ENCODE results near the gene NBEA.

GRCh38 chr13:34911159-34911558, 30.9 kb upstream of the NBEA start:
- no peak for TF ChIP-seq EZH2 (IDR thresholded peaks at IDR 0.05; ENCODE audit: borderline replicate concordance)
- TF ChIP-seq, protein P1, sequence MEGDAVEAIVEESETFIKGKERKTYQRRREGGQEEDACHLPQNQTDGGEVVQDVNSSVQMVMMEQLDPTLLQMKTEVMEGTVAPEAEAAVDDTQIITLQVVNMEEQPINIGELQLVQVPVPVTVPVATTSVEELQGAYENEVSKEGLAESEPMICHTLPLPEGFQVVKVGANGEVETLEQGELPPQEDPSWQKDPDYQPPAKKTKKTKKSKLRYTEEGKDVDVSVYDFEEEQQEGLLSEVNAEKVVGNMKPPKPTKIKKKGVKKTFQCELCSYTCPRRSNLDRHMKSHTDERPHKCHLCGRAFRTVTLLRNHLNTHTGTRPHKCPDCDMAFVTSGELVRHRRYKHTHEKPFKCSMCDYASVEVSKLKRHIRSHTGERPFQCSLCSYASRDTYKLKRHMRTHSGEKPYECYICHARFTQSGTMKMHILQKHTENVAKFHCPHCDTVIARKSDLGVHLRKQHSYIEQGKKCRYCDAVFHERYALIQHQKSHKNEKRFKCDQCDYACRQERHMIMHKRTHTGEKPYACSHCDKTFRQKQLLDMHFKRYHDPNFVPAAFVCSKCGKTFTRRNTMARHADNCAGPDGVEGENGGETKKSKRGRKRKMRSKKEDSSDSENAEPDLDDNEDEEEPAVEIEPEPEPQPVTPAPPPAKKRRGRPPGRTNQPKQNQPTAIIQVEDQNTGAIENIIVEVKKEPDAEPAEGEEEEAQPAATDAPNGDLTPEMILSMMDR (IDR thresholded peaks at IDR 0.05; ENCODE audit: poor library complexity): no peak

Measured in hepatocyte (in vitro differentiated cells).